Left lobe of liver (tissue), 2 donors: ENCODE measurements around the gene OTOF. TPM values are rescaled to one million over a fixed set of nuclear protein-coding genes. Genes with fewer than 3 reads are reported as not detected.

Experiments used
- ATAC-seq: fragments of 200-7000 bp; cut with Tn5 transposase; one replicate; pipeline ENCODE4 v1.9.1; 2020; ENCODE audit warnings: mild to moderate bottlenecking, moderate library complexity
- DNase-seq: peaks from one replicate; pipeline ENCODE4 v3.0.0-alpha.2; 2020; ENCODE audit warnings: low spot score
- total RNA-seq: library from RNA; stranded (reverse); gene quantifications from one replicate; pipeline ENCODE4 v1.2.1, GENCODE V29; 2021
- donor health status: DM: no; HTN: no; CAD: no; lungs with moderate emphysema.
- donor health status: DM: no; HTN: yes; CAD: no.

The OTOF gene
- 0.05 TPM for total RNA-seq

- ATAC-seq (peak; percentile 10), DNase-seq (no peak)
Observed at GRCh38 chr2:26477911-26478253, at the start of gene OTOF. TSS of gene OTOF (minus strand) at chr2:26478124.

GRCh38 chr2:26526589-26526988 is 48.7 kb upstream of the OTOF start:
- ATAC-seq (no peak), DNase-seq (no peak)

GRCh38 chr2:26526105-26526504 is 48.2 kb upstream of the OTOF start:
- no peak for ATAC-seq
- DNase-seq, result no peak

- ATAC-seq, result no peak
- DNase-seq, result no peak
Observed at GRCh38 chr2:26523750-26524149, 45.8 kb upstream of the OTOF start.

- DNase-seq, result no peak
- ATAC-seq, result no peak
Observed at GRCh38 chr2:26522751-26523171, 44.8 kb upstream of the OTOF start.

GRCh38 chr2:26522325-26522724 is 44.4 kb upstream of the OTOF start:
- ATAC-seq (no peak), DNase-seq (no peak)

- ATAC-seq (no peak), DNase-seq (no peak)
Observed at GRCh38 chr2:26521913-26522180, 43.9 kb upstream of the OTOF start.

GRCh38 chr2:26521054-26521912 is 43.4 kb upstream of the OTOF start:
- no peak for ATAC-seq

GRCh38 chr2:26520148-26520449 is 42.2 kb upstream of the OTOF start:
- DNase-seq, result no peak
- no peak for ATAC-seq

More at GRCh38 chr2:26521054-26521912, 43.4 kb upstream of the OTOF start:
- DNase-seq, result no peak

- no peak for ATAC-seq
Observed at GRCh38 chr2:26519396-26520147, 41.6 kb upstream of the OTOF start.

GRCh38 chr2:26516781-26517180 is 38.9 kb upstream of the OTOF start:
- ATAC-seq (no peak), DNase-seq (no peak)

More at GRCh38 chr2:26519396-26520147, 41.6 kb upstream of the OTOF start:
- no peak for DNase-seq

GRCh38 chr2:26516246-26516645 is 38.3 kb upstream of the OTOF start:
- ATAC-seq (no peak), DNase-seq (no peak)

- DNase-seq (no peak), ATAC-seq (no peak)
Observed at GRCh38 chr2:26515771-26516170, 37.8 kb upstream of the OTOF start.

GRCh38 chr2:26514045-26514444 is 36.1 kb upstream of the OTOF start:
- no peak for DNase-seq

GRCh38 chr2:26513261-26513660 is 35.3 kb upstream of the OTOF start:
- no peak for ATAC-seq
- DNase-seq, result no peak

More at GRCh38 chr2:26514045-26514444, 36.1 kb upstream of the OTOF start:
- no peak for ATAC-seq

GRCh38 chr2:26511466-26511865 is 33.5 kb upstream of the OTOF start:
- no peak for DNase-seq
- ATAC-seq, result no peak

- no peak for ATAC-seq
- DNase-seq, result no peak
Observed at GRCh38 chr2:26510344-26510973, 32.5 kb upstream of the OTOF start.

GRCh38 chr2:26509141-26509540 is 31.2 kb upstream of the OTOF start:
- no peak for DNase-seq

GRCh38 chr2:26507932-26508331 is 30.0 kb upstream of the OTOF start:
- DNase-seq, result no peak

More at GRCh38 chr2:26509141-26509540, 31.2 kb upstream of the OTOF start:
- ATAC-seq, result no peak

GRCh38 chr2:26507088-26507487 is 29.2 kb upstream of the OTOF start:
- no peak for DNase-seq

More at GRCh38 chr2:26507932-26508331, 30.0 kb upstream of the OTOF start:
- ATAC-seq, result no peak

GRCh38 chr2:26506279-26506678 is 28.4 kb upstream of the OTOF start:
- DNase-seq, result no peak
- ATAC-seq, result no peak

More at GRCh38 chr2:26507088-26507487, 29.2 kb upstream of the OTOF start:
- no peak for ATAC-seq

GRCh38 chr2:26504002-26504401 is 26.1 kb upstream of the OTOF start:
- DNase-seq, result no peak
- ATAC-seq, result no peak
